Measurements from ENCODE around the gene ABCG2.
"Not testable (repeated sequence)": the region's sequence is repeated elsewhere in the genome, so short reads cannot be mapped to it uniquely, and the experiment has no call there.

ABCG2 gene

GRCh38 chr4:88134111-88134510, 24.3 kb downstream of the ABCG2 start:
- in situ Hi-C loops (cut with MboI; ENCODE audit: low pct_unique_long_range_greater_than_20kb, low sequenced_read_pairs, unreplicated experiment), result no loop called here
- no peak for DNase-seq (ENCODE audit: low spot score)
- no peak for TF ChIP-seq CTCF (IDR thresholded peaks at IDR 0.05; ENCODE audit: extremely low read depth, insufficient read depth, missing control alignments)

- no peak for DNase-seq (ENCODE audit: low spot score)
- TF ChIP-seq CTCF (IDR thresholded peaks at IDR 0.05; ENCODE audit: extremely low read depth, insufficient read depth, missing control alignments), result no peak
- in situ Hi-C loops (cut with MboI; ENCODE audit: low pct_unique_long_range_greater_than_20kb, low sequenced_read_pairs, unreplicated experiment), result no loop called here
Measured at GRCh38 chr4:88130544-88131305, 27.7 kb downstream of the ABCG2 start.

- DNase-seq (ENCODE audit: low spot score), result no peak
Measured at GRCh38 chr4:88130003-88130402, 28.4 kb downstream of the ABCG2 start.

GRCh38 chr4:88122260-88122659, 36.2 kb downstream of the ABCG2 start:
- DNase-seq (ENCODE audit: low spot score); in situ Hi-C loops (cut with MboI; ENCODE audit: low pct_unique_long_range_greater_than_20kb, low sequenced_read_pairs, unreplicated experiment): not testable (repeated sequence)

More at GRCh38 chr4:88130003-88130402, 28.4 kb downstream of the ABCG2 start:
- TF ChIP-seq CTCF (IDR thresholded peaks at IDR 0.05; ENCODE audit: extremely low read depth, insufficient read depth, missing control alignments), result no peak
- in situ Hi-C loops (cut with MboI; ENCODE audit: low pct_unique_long_range_greater_than_20kb, low sequenced_read_pairs, unreplicated experiment), result no loop called here

- no peak for DNase-seq (ENCODE audit: low spot score)
- TF ChIP-seq CTCF (IDR thresholded peaks at IDR 0.05; ENCODE audit: extremely low read depth, insufficient read depth, missing control alignments), result no peak
- in situ Hi-C loops (cut with MboI; ENCODE audit: low pct_unique_long_range_greater_than_20kb, low sequenced_read_pairs, unreplicated experiment), result no loop called here
Measured at GRCh38 chr4:88119943-88120342, 38.5 kb downstream of the ABCG2 start.

GRCh38 chr4:88115587-88115986, 42.9 kb downstream of the ABCG2 start:
- DNase-seq (ENCODE audit: low spot score), result no peak
- TF ChIP-seq CTCF (IDR thresholded peaks at IDR 0.05; ENCODE audit: extremely low read depth, insufficient read depth, missing control alignments), result no peak
- in situ Hi-C loops (cut with MboI; ENCODE audit: low pct_unique_long_range_greater_than_20kb, low sequenced_read_pairs, unreplicated experiment), result no loop called here

GRCh38 chr4:88112856-88113255, 45.6 kb downstream of the ABCG2 start:
- in situ Hi-C loops (cut with MboI; ENCODE audit: low pct_unique_long_range_greater_than_20kb, low sequenced_read_pairs, unreplicated experiment), result no loop called here
- TF ChIP-seq CTCF (IDR thresholded peaks at IDR 0.05; ENCODE audit: extremely low read depth, insufficient read depth, missing control alignments), result no peak
- DNase-seq (ENCODE audit: low spot score), result no peak

Data from GM13977 (cell line).